IPS DF 6.9 (cell line): ENCODE measurements around the gene CCDC88A.
"Not testable (repeated sequence)": the region's sequence is repeated elsewhere in the genome, so short reads cannot be mapped to it uniquely, and the experiment has no call there.

Source experiments
- DNase-seq: peaks from one replicate; pipeline ENCODE4 v3.0.0-alpha.2; 2013; ENCODE audit warnings: low read depth, low spot score
- H3K27ac ChIP-seq: one replicate; pipeline ENCODE4 v1.5.1; 2013; ENCODE audit warnings: low read length, control low read depth
- H3K27me3 ChIP-seq: 2 replicates; pipeline ENCODE4 v1.6.1; 2013; ENCODE audit warnings: mild to moderate bottlenecking, low read length; ENCODE audit not compliant: control insufficient read depth, insufficient read depth
- H3K36me3 ChIP-seq: 2 replicates; pipeline ENCODE4 v1.6.1; 2013; ENCODE audit warnings: low read length; ENCODE audit not compliant: control insufficient read depth, insufficient read depth
- H3K4me1 ChIP-seq: 2 replicates; pipeline ENCODE4 v1.6.1; 2013; ENCODE audit warnings: low read length; ENCODE audit not compliant: control insufficient read depth, insufficient read depth
- H3K4me3 ChIP-seq: 2 replicates; pipeline ENCODE4 v1.5.1; 2013; ENCODE audit warnings: mild to moderate bottlenecking, low read length
- H3K9me3 ChIP-seq: 2 replicates; pipeline ENCODE4 v1.6.1; 2013; ENCODE audit warnings: low read length, inconsistent platforms; ENCODE audit not compliant: control insufficient read depth, insufficient read depth
- WGBS: extraction: QIAGEN DNeasy Blood & Tissue Kit; methylation state at CpG from one replicate; pipeline ENCODE4 v1.1.7; 2013; ENCODE audit warnings: mixed read lengths, missing lambda C conversion rate; ENCODE audit not compliant: insufficient read length, insufficient coverage; 5-methylcytosine and 5-hydroxymethylcytosine counted together

Gene CCDC88A

GRCh38 chr2:55442045-55442760 is 22.5 kb upstream of the CCDC88A start:
- no CpG with 5 or more reads among the region's 29 CpGs for WGBS
- H3K4me1 ChIP-seq, H3K9me3 ChIP-seq, H3K4me3 ChIP-seq, DNase-seq, H3K36me3 ChIP-seq, H3K27me3 ChIP-seq, H3K27ac ChIP-seq: not testable (repeated sequence)

- Histone ChIP-seq H3K27ac (no peak overlapping the region), H3K9me3 (no peaks in the 10 kb centered on the region; the same call in 1 of the 2 replicates), H3K4me3 (no peak overlapping the region), H3K27me3 (no peaks in the 10 kb centered on the region), H3K36me3 (no peaks in the 10 kb centered on the region), H3K4me1 (no peaks in the 10 kb centered on the region)
- no peak for DNase-seq
- WGBS: no CpG with 5 or more reads among the region's 4 CpGs
These were observed 21.7 kb upstream of the CCDC88A start for GRCh38 chr2:55441280-55441892.

DNA sequence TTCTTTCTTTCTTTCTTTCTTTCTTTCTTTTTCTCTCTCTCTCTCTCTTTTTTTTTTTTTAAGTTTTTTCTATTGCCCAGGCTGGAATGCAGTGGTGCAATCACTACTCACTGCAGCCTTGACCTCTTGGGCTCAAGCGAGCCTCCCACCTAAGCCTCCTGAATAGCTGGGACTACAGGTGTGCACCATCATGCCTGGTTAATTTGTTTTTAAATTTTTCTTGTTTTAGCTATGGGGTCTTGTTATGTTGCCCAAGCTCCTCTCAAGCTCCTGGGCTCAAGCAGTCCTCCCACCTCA is 19.4 kb upstream of the CCDC88A start:
- Histone ChIP-seq H3K36me3 (no peaks in the 10 kb centered on the region), H3K4me3 (no peak overlapping the region), H3K9me3 (no peaks in the 10 kb centered on the region; the same call in 1 of the 2 replicates), H3K27me3 (no peaks in the 10 kb centered on the region), H3K4me1 (no peaks in the 10 kb centered on the region), H3K27ac (no peak overlapping the region)
- DNase-seq: no peak
- WGBS: no CpG with 5 or more reads among the region's 1 CpG

GRCh38 chr2:55438391-55439100 is 18.9 kb upstream of the CCDC88A start:
- Histone ChIP-seq H3K36me3 (no peaks in the 10 kb centered on the region), H3K9me3 (no peaks in the 10 kb centered on the region; the same call in 1 of the 2 replicates), H3K4me3 (no peak overlapping the region), H3K27me3 (no peaks in the 10 kb centered on the region), H3K4me1 (no peaks in the 10 kb centered on the region), H3K27ac (no peak overlapping the region)
- DNase-seq: no peak
- WGBS: no CpG with 5 or more reads among the region's 8 CpGs

- Histone ChIP-seq H3K9me3 (no peaks in the 10 kb centered on the region; the same call in 1 of the 2 replicates), H3K27ac (no peak overlapping the region), H3K4me3 (no peak overlapping the region), H3K36me3 (no peaks in the 10 kb centered on the region), H3K4me1 (no peaks in the 10 kb centered on the region), H3K27me3 (no peaks in the 10 kb centered on the region)
- WGBS: no CpG with 5 or more reads among the region's 9 CpGs
- no peak for DNase-seq
These were observed 18.1 kb upstream of the CCDC88A start for GRCh38 chr2:55437515-55438390.

GRCh38 chr2:55431982-55432627 is 12.4 kb upstream of the CCDC88A start:
- Histone ChIP-seq H3K4me1 (no peaks in the 10 kb centered on the region), H3K27me3 (no peaks in the 10 kb centered on the region), H3K9me3 (no peaks in the 10 kb centered on the region), H3K27ac (no peak overlapping the region), H3K36me3 (no peaks in the 10 kb centered on the region), H3K4me3 (no peak overlapping the region)
- no CpG with 5 or more reads among the region's 3 CpGs for WGBS
- no peak for DNase-seq

- Histone ChIP-seq H3K4me3 (no peak overlapping the region), H3K27ac (no peak overlapping the region), H3K36me3 (no peaks in the 10 kb centered on the region), H3K27me3 (no peaks in the 10 kb centered on the region), H3K9me3 (no peaks in the 10 kb centered on the region), H3K4me1 (no peaks in the 10 kb centered on the region)
- WGBS: no CpG with 5 or more reads among the region's 3 CpGs
- DNase-seq: no peak
These were observed 10.7 kb upstream of the CCDC88A start for GRCh38 chr2:55430211-55430975.

- Histone ChIP-seq H3K4me1 (no peaks in the 10 kb centered on the region), H3K27ac (no peak overlapping the region), H3K9me3 (no peaks in the 10 kb centered on the region), H3K36me3 (no peaks in the 10 kb centered on the region), H3K27me3 (no peaks in the 10 kb centered on the region), H3K4me3 (no peak overlapping the region)
- no peak for DNase-seq
- no CpG with 5 or more reads among the region's 3 CpGs for WGBS
These were observed 8.6 kb upstream of the CCDC88A start for GRCh38 chr2:55428258-55428657.

- Histone ChIP-seq H3K27ac (no peak overlapping the region), H3K9me3 (no peaks in the 10 kb centered on the region), H3K27me3 (no peaks in the 10 kb centered on the region), H3K4me3 (no peak overlapping the region), H3K4me1 (no peaks in the 10 kb centered on the region), H3K36me3 (no peaks in the 10 kb centered on the region)
- DNase-seq: no peak
- no CpG with 5 or more reads among the region's 3 CpGs for WGBS
These were observed 5.8 kb upstream of the CCDC88A start for GRCh38 chr2:55425431-55425831.
